HK-2 (cell line): ENCODE measurements around the gene GRK4.
A peak's percentile ranks its signal among the peaks of the same experiment; 100 is the strongest.
"Not testable (repeated sequence)": the region's sequence is repeated elsewhere in the genome, so short reads cannot be mapped to it uniquely, and the experiment has no call there.

Experiments used
- DNase-seq: peaks from one replicate; pipeline ENCODE4 v3.0.0-alpha.2; 2018; ENCODE audit not compliant: unreplicated experiment

Gene GRK4

GRCh38 chr4:3039706-3040366, 76.5 kb downstream of the GRK4 start:
- DNase-seq: no peak

- DNase-seq: no peak
These were observed 77.3 kb downstream of the GRK4 start for GRCh38 chr4:3040452-3041191.

- DNase-seq: no peak
These were observed 78.1 kb downstream of the GRK4 start for GRCh38 chr4:3041192-3042142.

GRCh38 chr4:3042226-3042625, 78.9 kb downstream of the GRK4 start:
- DNase-seq: no peak

- no peak for DNase-seq
These were observed 80.1 kb downstream of the GRK4 start for GRCh38 chr4:3043282-3044020.

GRCh38 chr4:3044870-3045819, 81.8 kb downstream of the GRK4 start:
- no peak for DNase-seq

- DNase-seq: no peak
These were observed 82.8 kb downstream of the GRK4 start for GRCh38 chr4:3046162-3046561.

- no peak for DNase-seq
These were observed 83.3 kb downstream of the GRK4 start for GRCh38 chr4:3046623-3047022.

- DNase-seq: peak; percentile 60
These were observed 84.3 kb downstream of the GRK4 start for GRCh38 chr4:3047464-3048286.

GRCh38 chr4:3051141-3051897, 87.9 kb downstream of the GRK4 start:
- DNase-seq: not testable (repeated sequence)

GRCh38 chr4:3054169-3054759, 90.9 kb downstream of the GRK4 start:
- no peak for DNase-seq

- no peak for DNase-seq
These were observed 96.6 kb downstream of the GRK4 start for GRCh38 chr4:3059943-3060342.

- DNase-seq: no peak
These were observed 97.6 kb downstream of the GRK4 start for GRCh38 chr4:3060946-3061345.

- peak; percentile 48 for DNase-seq
These were observed 99.1 kb downstream of the GRK4 start for GRCh38 chr4:3062471-3062870.

GRCh38 chr4:3065551-3065950, 102.2 kb downstream of the GRK4 start:
- no peak for DNase-seq

GRCh38 chr4:3066836-3067400, 103.5 kb downstream of the GRK4 start:
- DNase-seq: no peak

- DNase-seq: no peak
These were observed 104.2 kb downstream of the GRK4 start for GRCh38 chr4:3067473-3068001.

- DNase-seq: no peak
These were observed 106.4 kb downstream of the GRK4 start for GRCh38 chr4:3069661-3070199.
